ENCODE results near the gene RAB29.

GRCh38 chr1:205800427-205800826, 25.1 kb upstream of the RAB29 start:
- TF ChIP-seq POLR2AphosphoS5 (IDR thresholded peaks at IDR 0.05; ENCODE audit: low read depth, low read length): no peak
- TF ChIP-seq SIN3A (IDR thresholded peaks at IDR 0.05; ENCODE audit: borderline replicate concordance, insufficient read depth, low read length): no peak
